H9 (cell line): Measurements from ENCODE around the gene EML2. TPM values are rescaled to one million over a fixed set of nuclear protein-coding genes. Genes with fewer than 3 reads are reported as not detected.

Experiments
- DNase-seq: peaks from one replicate; pipeline ENCODE4 v3.0.0-alpha.2; 2017
- H2AFZ ChIP-seq: one replicate; pipeline ENCODE4 v1.6.1; 2013; ENCODE audit warnings: mild to moderate bottlenecking, low read length, control low read depth, moderate library complexity
- H2AK5ac ChIP-seq: 2 replicates; pipeline ENCODE4 v1.6.1; 2013; ENCODE audit warnings: low read length, control low read depth, mixed read lengths; ENCODE audit not compliant: insufficient read length
- H2BK120ac ChIP-seq: one replicate; pipeline ENCODE4 v1.6.1; 2013; ENCODE audit warnings: low read depth, mild to moderate bottlenecking, low read length, control low read depth, inconsistent platforms; ENCODE audit not compliant: poor library complexity, severe bottlenecking
- H2BK12ac ChIP-seq: 2 replicates; pipeline ENCODE4 v1.6.1; 2013; ENCODE audit warnings: low read length, control low read depth, mixed read lengths, low read depth; ENCODE audit not compliant: insufficient read length
- H2BK15ac ChIP-seq: 2 replicates; pipeline ENCODE4 v1.6.1; 2013; ENCODE audit warnings: low read depth, low read length, control low read depth
- H2BK20ac ChIP-seq: one replicate; pipeline ENCODE4 v1.6.1; 2013; ENCODE audit warnings: low read depth, mild to moderate bottlenecking, low read length, control low read depth, inconsistent platforms; ENCODE audit not compliant: poor library complexity, severe bottlenecking
- H2BK5ac ChIP-seq: 2 replicates; pipeline ENCODE4 v1.6.1; 2013; ENCODE audit warnings: low read length, control low read depth, mixed read lengths; ENCODE audit not compliant: insufficient read length
- H3K14ac ChIP-seq: 2 replicates; pipeline ENCODE4 v1.6.1; 2013; ENCODE audit warnings: low read length, control low read depth; ENCODE audit not compliant: insufficient read depth
- H3K18ac ChIP-seq: 2 replicates; pipeline ENCODE4 v1.6.1; 2013; ENCODE audit warnings: low read depth, mild to moderate bottlenecking, mixed read lengths, low read length, control low read depth; ENCODE audit not compliant: insufficient read length
- H3K23ac ChIP-seq: 2 replicates; pipeline ENCODE4 v1.6.1; 2013; ENCODE audit warnings: low read length, control low read depth, mixed read lengths, low read depth; ENCODE audit not compliant: insufficient read length
- H3K23me2 ChIP-seq: 2 replicates; pipeline ENCODE4 v1.6.1; 2013; ENCODE audit warnings: low read depth, mild to moderate bottlenecking, mixed read lengths, low read length, control low read depth; ENCODE audit not compliant: insufficient read length, poor library complexity, severe bottlenecking
- H3K27ac ChIP-seq: 2 replicates; pipeline ENCODE4 v1.5.1; 2013; ENCODE audit warnings: low read length, control low read depth, mixed read lengths, low read depth; ENCODE audit not compliant: insufficient read length
- H3K27me3 ChIP-seq: 2 replicates; pipeline ENCODE4 v1.6.1; 2013; ENCODE audit warnings: low read length, control low read depth, inconsistent platforms; ENCODE audit not compliant: insufficient read depth
- H3K4ac ChIP-seq: 2 replicates; pipeline ENCODE4 v1.6.1; 2013; ENCODE audit warnings: low read depth, mild to moderate bottlenecking, control low read depth, inconsistent platforms, low read length, moderate library complexity
- H3K4me1 ChIP-seq: 2 replicates; pipeline ENCODE4 v1.6.1; 2013; ENCODE audit warnings: low read length, control low read depth, inconsistent platforms; ENCODE audit not compliant: insufficient read depth
- H3K4me2 ChIP-seq: 2 replicates; pipeline ENCODE4 v1.6.1; 2013; ENCODE audit warnings: low read length, control low read depth, mixed read lengths; ENCODE audit not compliant: insufficient read length, insufficient read depth
- H3K56ac ChIP-seq: 2 replicates; pipeline ENCODE4 v1.6.1; 2013; ENCODE audit warnings: low read depth, mild to moderate bottlenecking, mixed read lengths, low read length, control low read depth; ENCODE audit not compliant: insufficient read length
- H3K79me1 ChIP-seq: 2 replicates; pipeline ENCODE4 v1.6.1; 2013; ENCODE audit warnings: low read depth, mild to moderate bottlenecking, moderate library complexity, low read length, control low read depth, inconsistent platforms; ENCODE audit not compliant: insufficient read depth, poor library complexity, severe bottlenecking
- H3K79me2 ChIP-seq: 2 replicates; pipeline ENCODE4 v1.6.1; 2013; ENCODE audit warnings: low read length, control low read depth, inconsistent platforms; ENCODE audit not compliant: insufficient read depth
- H3K9ac ChIP-seq: 2 replicates; pipeline ENCODE4 v1.6.1; 2013; ENCODE audit warnings: low read length, control low read depth, mixed read lengths; ENCODE audit not compliant: insufficient read length; ENCODE audit errors: extremely low read depth
- H3K9me3 ChIP-seq: one replicate; pipeline ENCODE4 v1.6.1; 2013; ENCODE audit warnings: low read depth, low read length, inconsistent platforms; ENCODE audit not compliant: control insufficient read depth
- H3T11ph ChIP-seq: one replicate; pipeline ENCODE4 v1.6.1; 2013; ENCODE audit warnings: mild to moderate bottlenecking, low read length, control low read depth, inconsistent platforms
- H4K20me1 ChIP-seq: one replicate; pipeline ENCODE4 v1.6.1; 2013; ENCODE audit not compliant: control insufficient read depth, insufficient read length, insufficient read depth
- H4K5ac ChIP-seq: 2 replicates; pipeline ENCODE4 v1.6.1; 2013; ENCODE audit warnings: low read depth, mild to moderate bottlenecking, mixed read lengths, low read length, control low read depth; ENCODE audit not compliant: insufficient read length
- H4K8ac ChIP-seq: replicated peaks from 2 replicates; pipeline ENCODE4 v1.6.1; 2013; ENCODE audit warnings: low read length, control low read depth, mixed read lengths, low read depth; ENCODE audit not compliant: insufficient read length
- H4K91ac ChIP-seq: 2 replicates; pipeline ENCODE4 v1.6.1; 2013; ENCODE audit warnings: low read depth, mild to moderate bottlenecking, moderate library complexity, mixed read lengths, low read length, control low read depth; ENCODE audit not compliant: insufficient read length
- H3K27ac Mint-ChIP-seq, 3 experiments: 2 replicates in 2 of 3; 3 replicates in 1 of 3; pipeline ENCODE4 v1.8.0; 2020 to 2021; ENCODE audit warnings: mixed read lengths in 3 of 3, mild to moderate bottlenecking in 1 of 3, moderate library complexity in 1 of 3
- H3K27me3 Mint-ChIP-seq: 2 replicates; pipeline ENCODE4 v1.8.0; 2021; ENCODE audit warnings: low read depth, mild to moderate bottlenecking, moderate library complexity, mixed read lengths
- H3K36me3 Mint-ChIP-seq, 3 experiments: 2 replicates in 2 of 3; 3 replicates in 1 of 3; pipeline ENCODE4 v1.8.0; 2020 to 2021; ENCODE audit warnings: low read depth in 3 of 3, mixed read lengths in 3 of 3; ENCODE audit not compliant: insufficient read depth in 1 of 3
- H3K4me1 Mint-ChIP-seq, 2 experiments: 2 replicates each; pipeline ENCODE4 v1.8.0; 2020; ENCODE audit warnings: mixed read lengths in 2 of 2
- H3K4me3 Mint-ChIP-seq, 2 experiments: 2 replicates in 1 of 2; 3 replicates in 1 of 2; pipeline ENCODE4 v1.8.0; 2020 to 2021; ENCODE audit warnings: mild to moderate bottlenecking in 2 of 2, mixed read lengths in 2 of 2, moderate library complexity in 1 of 2
- H3K9me3 Mint-ChIP-seq, 2 experiments: 2 replicates in 1 of 2; 3 replicates in 1 of 2; pipeline ENCODE4 v1.8.0; 2020; ENCODE audit warnings: mild to moderate bottlenecking in 2 of 2, mixed read lengths in 2 of 2, moderate library complexity in 1 of 2
- CTCF ChIP-seq: fragments of 200-600 bp; sonication (generic); conservative IDR thresholded peaks from 3 replicates; pipeline ENCODE4 v1.8.0; 2021; ENCODE audit warnings: antibody characterized with exemption, mild to moderate bottlenecking
- WGBS: extraction: QIAGEN DNeasy Blood & Tissue Kit; methylation state at CpG from one replicate; pipeline ENCODE4 v1.1.7; 2013; ENCODE audit warnings: missing lambda C conversion rate, low lambda C conversion rate, mixed read lengths; ENCODE audit not compliant: insufficient read length; ENCODE audit errors: extremely low coverage; 5-methylcytosine and 5-hydroxymethylcytosine counted together
- total RNA-seq: library from RNA; stranded (reverse); gene quantifications from 2 replicates; pipeline ENCODE4 v1.2.1, GENCODE V29; 2021

Gene EML2
- total RNA-seq, 1 experiment from 2014 or later = 22.6 TPM

- Histone ChIP-seq H2BK12ac (no peak overlapping the region), H3K9me3 (no peaks in the 10 kb centered on the region), H2BK15ac (no peak overlapping the region), H3K4ac (no peak overlapping the region), H2BK20ac (no peak overlapping the region), H3K23ac (no peak overlapping the region), H3K56ac (no peak overlapping the region), H4K20me1 (no peaks in the 10 kb centered on the region), H3K79me1 (no peaks in the 10 kb centered on the region), H3K27ac (no peak overlapping the region), H3K4me1 (no peaks in the 10 kb centered on the region), H3K23me2 (peaks cover 3% of the 10 kb centered on the region), H3K18ac (peak overlapping the region; percentile 38), H2AK5ac (no peak overlapping the region), H3K27me3 (no peaks in the 10 kb centered on the region; the same call in 1 of the 2 replicates), H3K79me2 (no peaks in the 10 kb centered on the region), H3K4me2 (peak overlapping the region; percentile 54), H3K14ac (0 out of 2 replicates have a peak overlapping the region, but pooled peaks have one; percentile 4), H2BK5ac (no peak overlapping the region), H3K9ac (peak overlapping the region; percentile 27), H4K91ac (no peak overlapping the region), H4K5ac (no peak overlapping the region), H2BK120ac (no peak overlapping the region), H4K8ac (no peak overlapping the region), H3T11ph (no peak overlapping the region), H2AFZ (no peak overlapping the region)
- TF ChIP-seq CTCF = peak; percentile 83
- Mint-ChIP-seq H3K9me3 (peaks cover 0 to 8% of the 10 kb centered on the region in 2 experiments; a peak in 2 of 5 replicates), H3K27ac (peak overlapping the region in 2 of 3 experiments; percentile 52 to 97; a peak in 4 of 7 replicates), H3K27me3 (peaks cover 14% of the 10 kb centered on the region), H3K4me3 (peak overlapping the region; percentile 63 to 76), H3K4me1 (peaks cover 9% of the 10 kb centered on the region in 2 experiments), H3K36me3 (peaks cover 14 to 25% (median 20%) of the 10 kb centered on the region in 3 experiments)
- DNase-seq = peak; percentile 90
- WGBS = no CpG with 5 or more reads among the region's 28 CpGs
Measured at GRCh38 chr19:45607071-45608029, 31.8 kb downstream of the EML2 start.
